Thoracic aorta (tissue), 2 donors: Measurements from ENCODE around the gene KNTC1. TPM values are rescaled to one million over a fixed set of nuclear protein-coding genes. Genes with fewer than 3 reads are reported as not detected.
"Not testable (repeated sequence)": the region's sequence is repeated elsewhere in the genome, so short reads cannot be mapped to it uniquely, and the experiment has no call there.

Experiments used
- ATAC-seq: fragments of 150-250 bp; one replicate; pipeline ENCODE4 v1.8.0; 2017; ENCODE audit warnings: low read depth; ENCODE audit not compliant: insufficient number of reproducible peaks, low FRiP score
- DNase-seq: peaks from one replicate; pipeline ENCODE4 v3.0.0-alpha.2; 2020; ENCODE audit warnings: low spot score
- H3K27ac ChIP-seq, 2 donors: fragments of 200-600 bp; sonication (generic); 1 replicate in 1 of 2; 2 replicates in 1 of 2; pipeline ENCODE4 v1.5.1; 2016; ENCODE audit warnings: mild to moderate bottlenecking in 2 of 2, moderate library complexity in 2 of 2
- H3K27me3 ChIP-seq: fragments of 200-600 bp; sonication (generic); replicated peaks from 2 replicates; pipeline ENCODE4 v1.6.0; 2016; ENCODE audit warnings: mild to moderate bottlenecking; ENCODE audit not compliant: insufficient read depth
- H3K36me3 ChIP-seq: fragments of 200-600 bp; sonication (generic); one replicate; pipeline ENCODE4 v1.5.1; 2016
- H3K4me1 ChIP-seq, 2 donors: fragments of 200-600 bp; sonication (generic); 1 replicate in 1 of 2; 2 replicates in 1 of 2; pipeline versions ENCODE4 v1.5.1 to v1.6.0; 2016; ENCODE audit warnings: low read depth in 2 of 2, mild to moderate bottlenecking in 1 of 2; ENCODE audit not compliant: control insufficient read depth in 1 of 2
- H3K4me3 ChIP-seq: fragments of 200-600 bp; sonication (generic); 2 replicates; pipeline ENCODE4 v1.5.1; 2016; ENCODE audit warnings: mild to moderate bottlenecking
- H3K9me3 ChIP-seq: fragments of 200-600 bp; sonication (generic); 2 replicates; pipeline ENCODE4 v1.5.1; 2016
- total RNA-seq, 2 donors: library from RNA; depleted of rRNA; stranded (reverse); fragments of >200 nt; gene quantifications; one replicate each; pipeline versions ENCODE4 v1.1.0 to v1.2.3, GENCODE V29; 2016
- TF ChIP-seq, protein P1 (sequence below): fragments of 200-600 bp; sonication (generic); IDR thresholded peaks from one replicate; pipeline ENCODE4 v1.5.1; 2019; ENCODE audit warnings: antibody characterized with exemption

Gene KNTC1
- total RNA-seq, 2 donors from 2014 or later = 11.4 to 24.4 TPM

DNA sequence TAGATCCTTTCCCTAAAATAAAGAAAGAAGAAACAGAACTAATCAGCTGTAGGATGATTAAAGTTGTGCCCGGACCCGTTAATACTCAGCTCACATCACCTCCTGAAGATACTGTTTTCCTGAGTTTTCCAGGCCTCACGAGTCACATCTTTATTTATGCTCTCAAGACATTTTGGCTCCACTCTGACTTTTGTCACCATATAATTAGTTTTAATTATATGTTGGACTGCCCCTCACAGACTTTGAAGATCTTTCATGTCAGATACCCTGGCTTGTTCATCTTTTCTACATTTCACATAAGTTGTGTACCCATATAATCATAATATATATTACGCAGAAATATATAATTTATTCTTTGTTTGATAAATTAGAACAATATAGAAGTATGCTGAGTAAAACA lies 88.7 kb downstream of the KNTC1 start:
- Histone ChIP-seq H3K4me1 (peaks cover 0 to 27% of the 10 kb centered on the region in 2 donors), H3K9me3 (no peaks in the 10 kb centered on the region), H3K36me3 (peaks cover 5% of the 10 kb centered on the region), H3K4me3 (no peak overlapping the region), H3K27me3 (no peaks in the 10 kb centered on the region), H3K27ac (no peak overlapping the region)
- TF ChIP-seq, protein P1, sequence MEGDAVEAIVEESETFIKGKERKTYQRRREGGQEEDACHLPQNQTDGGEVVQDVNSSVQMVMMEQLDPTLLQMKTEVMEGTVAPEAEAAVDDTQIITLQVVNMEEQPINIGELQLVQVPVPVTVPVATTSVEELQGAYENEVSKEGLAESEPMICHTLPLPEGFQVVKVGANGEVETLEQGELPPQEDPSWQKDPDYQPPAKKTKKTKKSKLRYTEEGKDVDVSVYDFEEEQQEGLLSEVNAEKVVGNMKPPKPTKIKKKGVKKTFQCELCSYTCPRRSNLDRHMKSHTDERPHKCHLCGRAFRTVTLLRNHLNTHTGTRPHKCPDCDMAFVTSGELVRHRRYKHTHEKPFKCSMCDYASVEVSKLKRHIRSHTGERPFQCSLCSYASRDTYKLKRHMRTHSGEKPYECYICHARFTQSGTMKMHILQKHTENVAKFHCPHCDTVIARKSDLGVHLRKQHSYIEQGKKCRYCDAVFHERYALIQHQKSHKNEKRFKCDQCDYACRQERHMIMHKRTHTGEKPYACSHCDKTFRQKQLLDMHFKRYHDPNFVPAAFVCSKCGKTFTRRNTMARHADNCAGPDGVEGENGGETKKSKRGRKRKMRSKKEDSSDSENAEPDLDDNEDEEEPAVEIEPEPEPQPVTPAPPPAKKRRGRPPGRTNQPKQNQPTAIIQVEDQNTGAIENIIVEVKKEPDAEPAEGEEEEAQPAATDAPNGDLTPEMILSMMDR = no peak
- DNase-seq (no peak), ATAC-seq (no peak)

- no peak overlapping the region for H3K4me3 ChIP-seq
- H3K9me3 ChIP-seq = no peaks in the 10 kb centered on the region
- TF ChIP-seq, protein P1 = no peak
These were observed 108.4 kb downstream of the KNTC1 start for GRCh38 chr12:122635471-122635870.

DNA sequence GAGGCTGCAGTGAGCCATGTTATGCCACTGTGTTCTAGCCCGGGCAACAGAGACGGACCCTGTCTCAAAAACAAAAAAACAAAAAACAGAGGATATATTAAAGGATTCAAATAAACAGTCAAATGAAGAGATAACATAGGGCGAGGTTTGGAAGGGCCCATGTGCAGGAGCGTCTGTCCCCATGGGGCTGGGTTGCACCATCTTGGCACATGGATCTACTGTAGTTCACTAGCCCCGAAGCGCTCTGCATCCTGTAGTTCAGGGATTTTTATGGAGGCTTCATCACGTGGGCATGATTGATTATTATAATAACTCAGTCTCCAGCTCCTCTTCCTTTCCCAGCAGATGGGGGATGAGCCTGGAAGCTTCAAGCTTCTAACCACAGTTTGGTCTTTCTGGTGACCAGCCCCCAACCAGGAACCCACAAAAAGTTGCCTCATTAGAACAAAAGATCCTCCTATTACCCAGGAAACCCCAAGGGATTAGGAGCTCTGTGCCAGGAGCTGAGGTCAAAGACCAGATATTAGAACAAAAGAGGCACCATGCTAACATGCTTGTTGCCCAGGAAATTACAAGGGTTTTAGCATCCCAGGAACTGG lies 116.3 kb downstream of the KNTC1 start:
- TF ChIP-seq, protein P1 = no peak
- Histone ChIP-seq H3K4me1 (no peaks in the 10 kb centered on the region), H3K27ac (no peak overlapping the region), H3K4me3 (no peak overlapping the region), H3K36me3 (no peaks in the 10 kb centered on the region), H3K9me3 (no peaks in the 10 kb centered on the region), H3K27me3 (no peaks in the 10 kb centered on the region)
- DNase-seq (no peak), ATAC-seq (no peak)

More at GRCh38 chr12:122635471-122635870, 108.4 kb downstream of the KNTC1 start:
- Histone ChIP-seq H3K27me3 (no peaks in the 10 kb centered on the region), H3K27ac (no peak overlapping the region), H3K4me1 (no peaks in the 10 kb centered on the region), H3K36me3 (no peaks in the 10 kb centered on the region)
- ATAC-seq = no peak
- no peak for DNase-seq

- H3K4me1 ChIP-seq = no peaks in the 10 kb centered on the region
- no peak overlapping the region for H3K27ac ChIP-seq
- H3K27me3 ChIP-seq = no peaks in the 10 kb centered on the region
- no peaks in the 10 kb centered on the region for H3K9me3 ChIP-seq
- H3K4me3 ChIP-seq = peak overlapping the region; percentile 9
- no peak for DNase-seq
- H3K36me3 ChIP-seq = no peaks in the 10 kb centered on the region
- ATAC-seq = no peak
- TF ChIP-seq, protein P1 = no peak
These were observed 119.6 kb downstream of the KNTC1 start for GRCh38 chr12:122646517-122647217.

DNA sequence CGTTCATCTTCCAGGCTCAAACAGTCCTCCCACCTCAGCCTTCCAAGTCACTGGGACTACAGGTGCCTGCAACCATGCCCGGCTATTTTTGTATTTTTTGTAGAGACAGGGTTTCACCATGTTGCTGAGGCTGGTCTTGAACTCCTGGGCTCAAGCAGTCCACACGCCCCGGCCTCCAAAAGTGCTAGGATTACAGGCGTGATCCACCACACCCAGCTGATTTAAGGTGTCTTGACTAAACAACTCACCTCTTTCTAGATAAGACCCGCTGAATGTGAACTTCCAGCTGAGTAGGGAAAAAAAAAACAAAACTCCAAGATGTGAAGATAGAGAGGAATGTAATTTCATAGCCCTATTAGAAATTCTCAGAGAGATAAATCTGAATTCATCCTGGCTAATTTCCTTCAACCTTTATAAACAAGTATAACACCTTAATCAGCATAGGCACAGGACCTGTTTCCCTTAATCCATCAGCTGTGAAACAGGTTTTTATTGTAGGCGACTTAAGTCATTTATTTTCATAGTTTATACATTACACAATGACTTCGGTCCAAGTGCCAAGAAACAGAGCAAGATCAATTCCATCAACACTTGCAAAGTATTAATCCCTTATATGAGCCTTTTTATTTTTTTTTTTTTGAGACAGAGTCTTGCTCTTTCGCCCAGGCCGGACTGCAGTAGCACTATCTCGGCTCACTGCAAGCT lies 124.6 kb downstream of the KNTC1 start:
- no peaks in the 10 kb centered on the region for H3K9me3 ChIP-seq
- H3K27ac ChIP-seq = no peak overlapping the region
- ATAC-seq (no peak), DNase-seq (no peak)
- H3K27me3 ChIP-seq = no peaks in the 10 kb centered on the region
- no peaks in the 10 kb centered on the region for H3K4me1 ChIP-seq
- no peaks in the 10 kb centered on the region for H3K36me3 ChIP-seq
- no peak overlapping the region for H3K4me3 ChIP-seq
- TF ChIP-seq, protein P1 = no peak

DNA sequence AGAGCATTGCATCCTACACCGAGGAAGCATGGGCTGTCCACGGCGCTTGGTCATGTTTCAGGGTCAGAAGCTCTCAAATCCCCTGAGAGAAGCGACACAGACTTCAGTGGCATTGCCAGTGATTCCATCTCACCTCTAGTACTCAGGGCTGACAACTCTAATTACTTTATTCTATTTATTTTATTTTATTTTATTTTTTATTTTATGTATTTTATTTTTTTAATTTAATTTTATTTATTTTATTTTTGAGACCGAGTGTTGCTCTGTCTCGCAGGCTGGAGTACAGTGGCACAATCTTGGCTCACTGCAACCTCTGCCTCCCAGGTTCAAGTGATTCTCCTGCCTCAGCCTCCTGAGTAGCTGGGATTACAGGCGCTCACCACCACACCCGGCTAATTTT lies 126.2 kb downstream of the KNTC1 start:
- not testable (repeated sequence) for H3K4me3 ChIP-seq, H3K4me1 ChIP-seq, H3K36me3 ChIP-seq, DNase-seq, H3K27me3 ChIP-seq, H3K9me3 ChIP-seq, ATAC-seq, H3K27ac ChIP-seq
